Parathyroid adenoma (tissue), 2 donors: ENCODE results near the gene NEUROD6.

Experiments
- H2AFZ ChIP-seq: fragments of 300-600 bp; sonication (generic); one replicate; pipeline ENCODE4 v1.7.0; 2017; ENCODE audit warnings: antibody characterized with exemption, mild to moderate bottlenecking
- H3K27ac ChIP-seq: fragments of 300-600 bp; sonication (generic); one replicate; pipeline ENCODE4 v1.7.0; 2017
- H3K27me3 ChIP-seq: fragments of 300-600 bp; sonication (generic); one replicate; pipeline ENCODE4 v1.7.0; 2017; ENCODE audit warnings: low read length; ENCODE audit not compliant: control insufficient read depth, insufficient read depth
- H3K36me3 ChIP-seq: fragments of 300-600 bp; sonication (generic); one replicate; pipeline ENCODE4 v1.7.0; 2017; ENCODE audit warnings: low read length; ENCODE audit not compliant: control insufficient read depth, insufficient read depth
- H3K4me1 ChIP-seq: fragments of 300-600 bp; sonication (generic); one replicate; pipeline ENCODE4 v1.7.0; 2017; ENCODE audit warnings: control low read depth
- H3K4me2 ChIP-seq: fragments of 300-600 bp; sonication (generic); one replicate; pipeline ENCODE4 v1.7.0; 2017; ENCODE audit warnings: low read length
- H3K4me3 ChIP-seq: fragments of 300-600 bp; sonication (generic); one replicate; pipeline ENCODE4 v1.7.0; 2017; ENCODE audit warnings: low read depth, low read length
- H3K79me2 ChIP-seq: fragments of 300-600 bp; sonication (generic); one replicate; pipeline ENCODE4 v1.7.0; 2017; ENCODE audit warnings: control low read depth
- H3K9ac ChIP-seq: fragments of 300-600 bp; sonication (generic); one replicate; pipeline ENCODE4 v1.7.0; 2017; ENCODE audit warnings: mild to moderate bottlenecking
- H3K9me3 ChIP-seq: fragments of 300-600 bp; sonication (generic); one replicate; pipeline ENCODE4 v1.7.0; 2017; ENCODE audit warnings: low read length; ENCODE audit not compliant: control insufficient read depth
- TF ChIP-seq, protein P1 (sequence below): fragments of 300-600 bp; sonication (generic); IDR thresholded peaks from one replicate; pipeline ENCODE4 v1.7.0; 2017; ENCODE audit warnings: antibody characterized with exemption, mild to moderate bottlenecking
- donor health status: primary hyperparathyroidism.

The NEUROD6 gene

DNA sequence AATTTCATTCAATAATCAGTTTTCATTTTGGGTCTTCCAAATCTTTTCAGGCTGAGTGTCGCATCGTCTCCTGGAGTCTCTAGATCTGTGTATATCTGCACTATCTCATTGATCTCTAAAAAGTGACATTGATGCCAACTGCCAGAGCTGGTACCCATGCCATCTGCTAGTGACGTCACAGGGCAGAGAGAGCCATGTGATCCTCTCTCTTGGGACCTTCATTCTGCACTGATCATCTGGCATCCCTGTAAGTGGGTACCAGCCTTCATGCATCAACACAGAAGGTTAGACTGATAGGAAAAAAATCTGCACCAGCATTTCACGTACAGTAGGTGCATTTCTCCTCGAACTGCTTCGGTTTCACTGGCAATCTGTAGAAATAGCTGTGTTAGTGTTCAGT, at the start of gene NEUROD6:
TSS of gene NEUROD6 (minus strand) at position 124 of the 400 bp plus-strand sequence. CDS start 1,458 bp downstream, outside the sequence.
- Histone ChIP-seq H3K4me3 (no peak within 1 kb of the TSS), H3K4me2 (no peak within 1 kb of the TSS), H3K9ac (no peak within 1 kb of the TSS), H3K9me3 (no peaks in the 10 kb centered on the region), H2AFZ (no peak within 1 kb of the TSS), H3K79me2 (no peaks in the 10 kb centered on the region), H3K27me3 (no peaks in the 10 kb centered on the region), H3K27ac (no peak within 1 kb of the TSS), H3K4me1 (no peaks in the 10 kb centered on the region), H3K36me3 (no peaks in the 10 kb centered on the region)
- TF ChIP-seq, protein P1, sequence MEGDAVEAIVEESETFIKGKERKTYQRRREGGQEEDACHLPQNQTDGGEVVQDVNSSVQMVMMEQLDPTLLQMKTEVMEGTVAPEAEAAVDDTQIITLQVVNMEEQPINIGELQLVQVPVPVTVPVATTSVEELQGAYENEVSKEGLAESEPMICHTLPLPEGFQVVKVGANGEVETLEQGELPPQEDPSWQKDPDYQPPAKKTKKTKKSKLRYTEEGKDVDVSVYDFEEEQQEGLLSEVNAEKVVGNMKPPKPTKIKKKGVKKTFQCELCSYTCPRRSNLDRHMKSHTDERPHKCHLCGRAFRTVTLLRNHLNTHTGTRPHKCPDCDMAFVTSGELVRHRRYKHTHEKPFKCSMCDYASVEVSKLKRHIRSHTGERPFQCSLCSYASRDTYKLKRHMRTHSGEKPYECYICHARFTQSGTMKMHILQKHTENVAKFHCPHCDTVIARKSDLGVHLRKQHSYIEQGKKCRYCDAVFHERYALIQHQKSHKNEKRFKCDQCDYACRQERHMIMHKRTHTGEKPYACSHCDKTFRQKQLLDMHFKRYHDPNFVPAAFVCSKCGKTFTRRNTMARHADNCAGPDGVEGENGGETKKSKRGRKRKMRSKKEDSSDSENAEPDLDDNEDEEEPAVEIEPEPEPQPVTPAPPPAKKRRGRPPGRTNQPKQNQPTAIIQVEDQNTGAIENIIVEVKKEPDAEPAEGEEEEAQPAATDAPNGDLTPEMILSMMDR = no peak

DNA sequence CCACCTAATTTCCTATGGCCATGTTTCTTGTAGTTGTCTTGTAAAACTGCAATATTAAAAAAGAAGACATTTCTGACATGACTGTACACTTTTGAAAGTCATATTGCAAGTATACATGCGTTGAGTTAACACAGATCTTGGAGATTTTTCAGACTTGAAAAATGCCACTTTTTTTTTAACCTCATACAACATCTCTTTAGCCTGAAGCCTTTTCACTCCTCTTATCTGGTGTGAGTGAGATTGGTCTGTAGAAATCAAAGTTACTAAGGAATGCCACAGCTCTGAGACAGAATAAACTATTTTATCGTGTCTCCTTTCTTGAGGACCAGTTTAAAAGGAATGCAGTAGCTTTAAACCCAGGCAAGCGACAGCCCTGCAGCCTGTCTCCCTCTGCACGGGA, 43.9 kb upstream of the NEUROD6 start:
- Histone ChIP-seq H3K4me2 (no peak overlapping the region), H3K79me2 (no peaks in the 10 kb centered on the region), H3K27ac (no peak overlapping the region), H3K9ac (no peak overlapping the region), H3K27me3 (no peaks in the 10 kb centered on the region), H3K9me3 (no peaks in the 10 kb centered on the region), H2AFZ (no peak overlapping the region), H3K4me3 (no peak overlapping the region), H3K36me3 (no peaks in the 10 kb centered on the region), H3K4me1 (no peaks in the 10 kb centered on the region)
- TF ChIP-seq, protein P1 = no peak

DNA sequence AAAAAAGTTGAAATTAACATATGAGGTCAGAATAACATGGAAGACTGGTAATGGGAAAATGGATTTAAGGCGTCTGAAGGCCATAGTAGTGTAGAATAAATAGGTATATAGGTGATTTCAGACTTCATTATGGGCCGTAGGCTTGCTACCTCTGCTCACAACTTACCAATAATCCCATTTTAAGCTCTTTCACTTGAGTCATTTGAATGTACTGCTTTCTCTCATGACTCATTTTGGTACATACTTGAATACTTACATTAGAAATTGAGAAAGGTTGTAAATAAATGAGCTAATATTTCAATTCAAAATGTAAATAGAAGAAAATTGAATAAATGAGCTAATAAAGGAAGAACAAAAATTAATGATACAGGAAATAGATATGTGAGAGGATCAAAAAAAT, 42.2 kb upstream of the NEUROD6 start:
- Histone ChIP-seq H3K4me1 (no peaks in the 10 kb centered on the region), H3K27me3 (no peaks in the 10 kb centered on the region), H3K79me2 (no peaks in the 10 kb centered on the region), H3K27ac (no peak overlapping the region), H3K9me3 (no peaks in the 10 kb centered on the region), H2AFZ (no peak overlapping the region), H3K9ac (no peak overlapping the region), H3K4me3 (no peak overlapping the region), H3K36me3 (no peaks in the 10 kb centered on the region), H3K4me2 (no peak overlapping the region)
- TF ChIP-seq, protein P1 = no peak

DNA sequence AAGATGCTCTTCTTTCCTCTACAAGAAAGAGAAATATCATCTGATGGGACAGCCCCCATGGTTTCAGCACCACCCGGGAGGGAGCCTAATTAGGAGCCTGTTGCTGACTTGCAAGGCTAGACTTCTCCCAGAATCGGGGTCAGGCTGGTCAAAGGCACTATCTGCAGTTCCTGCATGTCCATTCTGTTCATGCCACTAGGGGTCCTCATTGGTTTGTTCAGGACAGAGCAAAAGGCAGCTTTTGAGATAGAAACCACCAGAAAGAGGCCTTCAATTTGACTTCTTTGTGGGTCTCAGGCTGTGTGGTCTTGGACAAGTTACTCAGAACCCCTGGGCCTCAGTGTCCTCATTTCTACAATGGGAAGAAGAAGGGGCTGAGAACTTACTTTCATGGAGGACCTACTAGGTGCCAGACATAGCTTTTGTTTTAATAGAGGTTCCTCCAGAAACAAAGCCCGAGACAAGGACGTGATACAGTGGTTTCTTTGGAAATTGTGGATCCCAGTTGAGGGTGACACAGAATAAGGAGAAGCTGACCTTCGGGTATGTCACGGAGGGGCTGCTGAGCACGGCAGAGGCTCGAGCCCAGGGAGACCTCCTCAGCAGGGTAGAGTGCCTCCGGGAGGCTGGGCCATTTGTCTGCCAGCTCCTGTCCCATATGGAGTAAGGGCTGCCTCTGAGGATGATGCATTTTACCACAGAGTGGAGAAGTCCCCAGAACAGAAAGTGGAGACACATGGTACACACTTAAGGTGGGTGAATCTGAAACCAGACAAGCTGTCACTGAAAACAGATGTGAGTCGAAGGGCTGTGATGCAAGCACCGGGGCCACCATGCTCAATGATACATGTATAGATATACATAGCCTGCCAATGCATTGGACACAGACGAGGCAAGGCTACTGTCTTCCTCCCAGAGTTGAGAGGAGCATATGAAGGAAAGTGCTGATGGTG, 33.1 kb upstream of the NEUROD6 start:
- Histone ChIP-seq H3K27ac (no peak overlapping the region), H3K4me2 (no peak overlapping the region), H3K9ac (no peak overlapping the region), H3K4me3 (no peak overlapping the region), H3K27me3 (no peaks in the 10 kb centered on the region), H3K4me1 (no peaks in the 10 kb centered on the region), H3K36me3 (no peaks in the 10 kb centered on the region), H3K9me3 (no peaks in the 10 kb centered on the region), H3K79me2 (no peaks in the 10 kb centered on the region), H2AFZ (no peak overlapping the region)
- TF ChIP-seq, protein P1 = no peak
